Suprapubic skin (tissue), 3 donors: ENCODE data around the gene ENPP7.

ENCODE experiments used
- CTCF ChIP-seq, 2 donors: fragments of 200-600 bp in 1 of 2; fragments of 450-650 bp in 1 of 2; sonication (generic) in 1 of 2; IDR thresholded peaks; one replicate each; pipeline ENCODE4 v1.5.1; 2016 to 2019; ENCODE audit warnings: antibody characterized with exemption in 2 of 2, mild to moderate bottlenecking in 1 of 2, moderate library complexity in 1 of 2
- POLR2A ChIP-seq, 2 donors: fragments of 450-650 bp; IDR thresholded peaks; one replicate each; pipeline ENCODE4 v1.6.1; 2017; ENCODE audit warnings: antibody characterized with exemption in 2 of 2, mild to moderate bottlenecking in 2 of 2, moderate library complexity in 2 of 2

GRCh38 chr17:79690988-79691836 is 39.5 kb upstream of the ENPP7 start:
- no peak for TF ChIP-seq CTCF (IDR thresholded peaks at IDR 0.05)
- TF ChIP-seq POLR2A (IDR thresholded peaks at IDR 0.05), result no peak
